AG04450 (cell line): ENCODE data around the gene ADAMTS20. TPM values are rescaled to one million over a fixed set of nuclear protein-coding genes. Genes with fewer than 3 reads are reported as not detected.

Experiments
- CTCF ChIA-PET: fragments of 300-600, 350-600 bp; formaldehyde crosslinking; extraction: SDS; loops from one replicate; lab custom pipeline; 2022; ENCODE audit warnings: antibody characterized with exemption, inconsistent platforms; lab: Charles Lee
- POLR2A ChIA-PET: fragments of 350-600 bp; formaldehyde crosslinking; extraction: SDS; loops from one replicate; lab custom pipeline; 2021; ENCODE audit warnings: antibody characterized with exemption, inconsistent platforms; lab: Yijun Ruan, JAX
- DNase-seq: peaks from one replicate; pipeline ENCODE4 v3.0.0-alpha.2; 2011; ENCODE audit warnings: low read depth, low spot score
- H3K27ac ChIP-seq: one replicate; pipeline ENCODE4 v1.5.1; 2012; ENCODE audit warnings: low read depth, low read length, control low read depth
- H3K27me3 ChIP-seq: one replicate; pipeline ENCODE4 v1.6.0; 2012; ENCODE audit warnings: low read length; ENCODE audit not compliant: control insufficient read depth, insufficient read depth
- H3K4me3 ChIP-seq: 2 replicates; pipeline ENCODE4 v1.5.1; 2011; ENCODE audit warnings: mild to moderate bottlenecking, low read depth, low read length, control low read depth
- H3K9me3 ChIP-seq: 2 replicates; pipeline ENCODE4 v1.5.1; 2012; ENCODE audit warnings: low read length; ENCODE audit not compliant: control insufficient read depth, insufficient read depth
- CTCF ChIP-seq: IDR thresholded peaks from 2 replicates; pipeline ENCODE4 v1.5.1; 2011; ENCODE audit warnings: low read depth, low read length, control low read depth, inconsistent platforms
- polyA plus RNA-seq: library from polyadenylated mRNA; depleted of rRNA; stranded (reverse); fragments of >200 nt; gene quantifications from 2 replicates; pipeline ENCODE4 v1.2.3, GENCODE V29; 2011

ADAMTS20 gene
- polyA plus RNA-seq, 1 experiment: not detected

GRCh38 chr12:43434614-43435013 lies 117.4 kb downstream of the ADAMTS20 start:
- Histone ChIP-seq H3K9me3 (no peaks in the 10 kb centered on the region), H3K4me3 (no peak overlapping the region), H3K27me3 (no peaks in the 10 kb centered on the region), H3K27ac (no peak overlapping the region)
- ChIA-PET CTCF (interaction anchor here (1.0 to 1.1 kb wide), 2 partner anchors 10 to 12 kb away, joined by 4 to 6 read pairs; no protein-coding TSS in a partner anchor), POLR2A (no interaction called here)
- no peak for DNase-seq
- no peak for TF ChIP-seq CTCF

GRCh38 chr12:43428088-43428600 lies 123.9 kb downstream of the ADAMTS20 start:
- H3K27ac ChIP-seq: no peak overlapping the region
- no peak for DNase-seq
- no peak for TF ChIP-seq CTCF
- peaks cover 5% of the 10 kb centered on the region for H3K27me3 ChIP-seq
- POLR2A ChIA-PET: no interaction called here
- CTCF ChIA-PET: interaction anchor here (3.4 kb wide), 1 partner anchor 16 kb away, joined by 30 read pairs; no protein-coding TSS in a partner anchor
- H3K9me3 ChIP-seq: no peaks in the 10 kb centered on the region
- no peak overlapping the region for H3K4me3 ChIP-seq

GRCh38 chr12:43425361-43425760 lies 126.6 kb downstream of the ADAMTS20 start:
- ChIA-PET CTCF (no interaction called here), POLR2A (no interaction called here)
- H3K27me3 ChIP-seq: peaks cover 5% of the 10 kb centered on the region
- TF ChIP-seq CTCF: no peak
- no peak overlapping the region for H3K27ac ChIP-seq
- no peak overlapping the region for H3K4me3 ChIP-seq
- H3K9me3 ChIP-seq: no peaks in the 10 kb centered on the region
- no peak for DNase-seq

GRCh38 chr12:43416981-43417380 lies 135.0 kb downstream of the ADAMTS20 start:
- no peak for DNase-seq
- Histone ChIP-seq H3K4me3 (no peak overlapping the region), H3K9me3 (no peaks in the 10 kb centered on the region), H3K27me3 (no peaks in the 10 kb centered on the region), H3K27ac (no peak overlapping the region)
- ChIA-PET POLR2A (no interaction called here), CTCF (no interaction called here)
- no peak for TF ChIP-seq CTCF

GRCh38 chr12:43407816-43408645 lies 144.0 kb downstream of the ADAMTS20 start:
- CTCF ChIA-PET: interaction anchor here (1.8 kb wide), 1 partner anchor 36 kb away, joined by 6 read pairs; no protein-coding TSS in a partner anchor

More at GRCh38 chr12:43407816-43408645, 144.0 kb downstream of the ADAMTS20 start:
- no peak overlapping the region for H3K4me3 ChIP-seq
- H3K27ac ChIP-seq: no peak overlapping the region
- no peaks in the 10 kb centered on the region for H3K27me3 ChIP-seq
- POLR2A ChIA-PET: no interaction called here
- no peak for DNase-seq
- no peak for TF ChIP-seq CTCF
- H3K9me3 ChIP-seq: no peaks in the 10 kb centered on the region
